GM12878 (cell line): ENCODE results near the gene MRPS16. TPM values are rescaled to one million over a fixed set of nuclear protein-coding genes. Genes with fewer than 3 reads are reported as not detected.
"Not testable (repeated sequence)": the region's sequence is repeated elsewhere in the genome, so short reads cannot be mapped to it uniquely, and the experiment has no call there.

Source experiments
- ATAC-seq: fragments of 200-7000 bp; cut with Tn5 transposase; 3 replicates; pipeline ENCODE4 v1.9.1; 2020; ENCODE audit warnings: mild to moderate bottlenecking, moderate library complexity
- BruUV-seq: library from RNA; stranded (reverse); fragments of 400-500 nt; replicated peaks from 2 replicates; lab custom pipeline; 2021; lab: Mats Ljungman, UMichigan
- CTCF ChIA-PET: fragments of 300-600 bp; sonication (Branson Sonifier 250); formaldehyde crosslinking; extraction: SDS; loops from one replicate; lab custom pipeline; 2021; ENCODE audit warnings: inconsistent platforms; lab: Yijun Ruan, JAX
- POLR2A ChIA-PET: fragments of 350-600 bp; formaldehyde crosslinking; extraction: SDS; loops from one replicate; lab custom pipeline; 2021; ENCODE audit warnings: inconsistent platforms; lab: Charles Lee
- RAD21 ChIA-PET: fragments of 300-600 bp; sonication (Branson Sonifier 250); formaldehyde crosslinking; loops from one replicate; lab custom pipeline; 2023; ENCODE audit warnings: antibody characterized with exemption; ENCODE audit not compliant: unreplicated experiment; lab: Charles Lee
- SMC1A ChIA-PET: fragments of 300-600 bp; sonication (Branson Sonifier 250); formaldehyde crosslinking; loops from one replicate; lab custom pipeline; 2023; ENCODE audit not compliant: unreplicated experiment, uncharacterized antibody; lab: Charles Lee
- DNase-seq: peaks from one replicate; pipeline ENCODE4 v3.0.0-alpha.2; 2011; ENCODE audit warnings: low read depth, low spot score
- FAIRE-seq: peaks from 3 replicates; lab custom pipeline; 2011; peaks lifted over from hg19 to GRCh38; lab: Jason Lieb, UNC
- H2AFZ ChIP-seq: 2 replicates; pipeline ENCODE4 v1.6.0; 2011; ENCODE audit warnings: low read depth, low read length, control low read depth; ENCODE audit not compliant: control insufficient read depth
- H3K27ac ChIP-seq: 2 replicates; pipeline ENCODE4 v1.5.1; 2011; ENCODE audit warnings: control low read depth; ENCODE audit not compliant: control insufficient read depth, insufficient read depth
- H3K27me3 ChIP-seq, 2 experiments: replicated peaks in 1 of 2; 2 replicates each; pipeline versions ENCODE4 v1.6.0 to v1.6.1; 2011; ENCODE audit warnings: low read length in 1 of 2; ENCODE audit not compliant: control insufficient read depth in 2 of 2, insufficient read depth in 2 of 2
- H3K36me3 ChIP-seq, 2 experiments: 2 replicates each; pipeline ENCODE4 v1.5.1; 2011; ENCODE audit warnings: low read length in 1 of 2; ENCODE audit not compliant: control insufficient read depth in 2 of 2, insufficient read depth in 2 of 2
- H3K4me1 ChIP-seq: 2 replicates; pipeline ENCODE4 v1.6.1; 2011; ENCODE audit warnings: mild to moderate bottlenecking, low read length, moderate library complexity, mixed read lengths; ENCODE audit not compliant: control insufficient read depth, insufficient read depth
- H3K4me2 ChIP-seq: 2 replicates; pipeline ENCODE4 v1.6.0; 2011; ENCODE audit warnings: control low read depth; ENCODE audit not compliant: control insufficient read depth, insufficient read depth
- H3K4me3 ChIP-seq: fragments of 200-600 bp; sonication (generic); 2 replicates; pipeline ENCODE4 v1.5.1; 2016
- H3K79me2 ChIP-seq: 2 replicates; pipeline ENCODE4 v1.6.0; 2011; ENCODE audit warnings: low read length; ENCODE audit not compliant: control insufficient read depth, insufficient read depth
- H3K9ac ChIP-seq: 2 replicates; pipeline ENCODE4 v1.8.0; 2011; ENCODE audit warnings: low read length, control low read depth, mixed read lengths; ENCODE audit not compliant: control insufficient read depth, insufficient read depth
- H3K9me3 ChIP-seq: replicated peaks from 3 replicates; pipeline ENCODE4 v1.5.1; 2011; ENCODE audit warnings: mild to moderate bottlenecking, low read length; ENCODE audit not compliant: control insufficient read depth, insufficient read depth
- H4K20me1 ChIP-seq: 2 replicates; pipeline ENCODE4 v1.6.0; 2011; ENCODE audit not compliant: control insufficient read depth, insufficient read depth
- CREB1 ChIP-seq: IDR thresholded peaks from 2 replicates; pipeline ENCODE4 v1.6.1; 2012; ENCODE audit warnings: low read depth, mild to moderate bottlenecking, inconsistent platforms
- CTCF ChIP-seq, 3 experiments: IDR thresholded peaks in 2 of 3; conservative IDR thresholded peaks in 1 of 3; 2 replicates each; pipeline ENCODE4 v1.5.1; 2011; ENCODE audit warnings: low read depth in 3 of 3, low read length in 3 of 3, mild to moderate bottlenecking in 3 of 3, control low read depth in 2 of 3, moderate library complexity in 2 of 3, inconsistent platforms in 1 of 3, mixed read lengths in 1 of 3; ENCODE audit not compliant: control insufficient read depth in 2 of 3, insufficient read depth in 1 of 3; ENCODE audit errors: extremely low read depth in 1 of 3
- KAT2A ChIP-seq: conservative IDR thresholded peaks from 2 replicates; pipeline ENCODE4 v1.6.1; 2011; ENCODE audit warnings: low read depth, low read length; ENCODE audit not compliant: control insufficient read depth
- NFYA ChIP-seq: IDR thresholded peaks from 2 replicates; pipeline ENCODE4 v1.6.1; 2011; ENCODE audit warnings: low read depth, mild to moderate bottlenecking, low read length, improper control_type of control experiment, borderline replicate concordance
- SIX5 ChIP-seq: IDR thresholded peaks from 2 replicates; pipeline ENCODE4 v1.6.1; 2011; ENCODE audit warnings: mild to moderate bottlenecking, low read depth, low read length, moderate library complexity; ENCODE audit not compliant: severe bottlenecking
- SRF ChIP-seq, 2 experiments: IDR thresholded peaks; 2 replicates each; pipeline ENCODE4 v1.6.1; 2011; ENCODE audit warnings: low read depth in 2 of 2, low read length in 2 of 2, mild to moderate bottlenecking in 1 of 2, moderate library complexity in 1 of 2
- WRNIP1 ChIP-seq: IDR thresholded peaks from 2 replicates; pipeline ENCODE4 v1.6.1; 2011; ENCODE audit warnings: low read depth, low read length, improper control_type of control experiment, borderline replicate concordance
- WGBS: methylation state at CpG from one replicate; pipeline ENCODE4 v1.1.6; 2016; ENCODE audit warnings: low lambda C conversion rate; ENCODE audit not compliant: insufficient replicate concordance, insufficient coverage; ENCODE audit errors: missing lambda C conversion rate; 5-methylcytosine and 5-hydroxymethylcytosine counted together
- in situ Hi-C: fragments of 300-500 bp; cut with MboI; formaldehyde crosslinking; loops from 9 replicates; pipeline ENCODE4 v1.14.3; 2018; ENCODE audit warnings: mixed read lengths
- intact Hi-C: fragments of 100-400 bp; cut with micrococcal nuclease; formaldehyde crosslinking; loops from one replicate; pipeline ENCODE4 v1.14.2; 2022; ENCODE audit not compliant: unreplicated experiment
- polyA plus RNA-seq, 11 experiments: library from polyadenylated mRNA; depleted of rRNA in 4 of 11; unstranded in 6 of 11; stranded (reverse) in 5 of 11; fragments of >200 nt; fragmentation: Nextera tagmentation in 4 of 11; fragmentation: Illumina TruSeq in 1 of 11; extraction: Ambion mirVana in 4 of 11; extraction: Trizol in 1 of 11; gene quantifications; 1 replicate in 1 of 11; 2 replicates in 10 of 11; pipeline versions ENCODE4 v1.2.1 to v1.2.3, GENCODE V29; 2011 to 2016; ENCODE audit warnings: inconsistent platforms in 2 of 11, missing spikeins in 2 of 11, low read depth in 1 of 11
- total RNA-seq, 4 experiments: library from RNA; depleted of rRNA in 3 of 4; stranded (reverse); fragments of >200 nt in 3 of 4; fragmentation: Illumina TruSeq in 1 of 4; extraction: Trizol in 1 of 4; gene quantifications; 2 replicates each; pipeline versions ENCODE4 v1.2.1 to v1.2.3, GENCODE V29; 2013 to 2021

MRPS16 gene
- total and polyA plus RNA-seq, 10 of the 15 experiments (the other 5 are each of a cell fraction or from before 2014, with no cell fraction given) = 43.4 to 285 (median 103) TPM

GRCh38 chr10:73258612-73259011, 6.2 kb upstream of the MRPS16 start:
- 84% methylated on average over 10 of the region's 10 CpGs for WGBS
- H3K4me3 ChIP-seq, FAIRE-seq, H3K36me3 ChIP-seq, H3K4me1 ChIP-seq, RAD21 ChIA-PET, H4K20me1 ChIP-seq, ATAC-seq, BruUV-seq, intact Hi-C loops, DNase-seq, H3K79me2 ChIP-seq, H3K27me3 ChIP-seq, H3K9me3 ChIP-seq, H2AFZ ChIP-seq, POLR2A ChIA-PET, H3K4me2 ChIP-seq, SMC1A ChIA-PET, H3K9ac ChIP-seq, H3K27ac ChIP-seq: not testable (repeated sequence)
- in situ Hi-C loops = loop anchor here (5.0 kb wide), 1 partner anchor 384 kb away; the partner anchor contains the start of gene MYOZ1
- CTCF ChIA-PET = interaction anchor here (3.1 kb wide), 1 partner anchor 385 kb away, joined by 8 read pairs; no protein-coding TSS in a partner anchor

GRCh38 chr10:73253225-73253555, 746 bp upstream of the MRPS16 start:
- FAIRE-seq (peak; percentile 65), ATAC-seq (peak; percentile 43), DNase-seq (no peak)
- peak overlapping the region; percentile 100 for H3K9ac ChIP-seq
- SMC1A ChIA-PET = interaction anchor here (1.0 to 1.3 kb wide), 3 partner anchors 8 to 83 kb away, joined by 3 to 5 read pairs (median 3); no protein-coding TSS in a partner anchor
- TF ChIP-seq CTCF (IDR thresholded peaks at IDR 0.05 in 2 of 3, conservative IDR thresholded peaks at IDR 0.05 in 1 of 3; ENCODE audit: control insufficient read depth in 2 of 3, extremely low read depth in 1 of 3, insufficient read depth in 1 of 3, low read depth in 3 of 3, low read length in 3 of 3) = 0 out of 6 replicates have a peak, but pooled peaks of 1 of the 3 experiments have one; percentile 8
- no peak for TF ChIP-seq NFYA
- TF ChIP-seq SRF (IDR thresholded peaks at IDR 0.05; ENCODE audit: low read depth in 2 of 2, low read length in 2 of 2) = no peak
- TF ChIP-seq KAT2A = no peak
- no peak for TF ChIP-seq SIX5
- TF ChIP-seq CREB1 = no peak
- no peak for TF ChIP-seq WRNIP1
- peak overlapping the region; percentile 93 for H3K4me3 ChIP-seq
- no TSS peak for BruUV-seq
- in situ Hi-C loops (no loop called here), intact Hi-C loops (loop anchor here (5.0 kb wide), 1 partner anchor 244 kb away; the partner anchor contains the start of gene PPP3CB)
- peak overlapping the region; percentile 94 for H3K4me2 ChIP-seq
- H3K27ac ChIP-seq = peak overlapping the region; percentile 97
- H3K79me2 ChIP-seq = peaks cover 50% of the 10 kb centered on the region
- H3K9me3 ChIP-seq = no peaks in the 10 kb centered on the region
- H4K20me1 ChIP-seq = no peaks in the 10 kb centered on the region
- POLR2A ChIA-PET = interaction anchor here (0.5 to 1.5 kb wide), 5 partner anchors 10 to 385 kb away, joined by 3 to 4 read pairs (median 3); no protein-coding TSS in a partner anchor
- CTCF ChIA-PET = interaction anchor here (0.6 to 4.7 kb wide), 4 partner anchors 10 to 177 kb away, joined by 3 to 14 read pairs (median 4); no protein-coding TSS in a partner anchor
- 1% methylated on average over 4 of the region's 4 CpGs for WGBS
- H3K4me1 ChIP-seq = peaks cover 9% of the 10 kb centered on the region
- no peaks in the 10 kb centered on the region for H3K27me3 ChIP-seq
- peaks cover 0 to 7% of the 10 kb centered on the region in 2 experiments; a peak in 2 of 4 replicates for H3K36me3 ChIP-seq
- RAD21 ChIA-PET = interaction anchor here (1.6 kb wide), 1 partner anchor 85 kb away, joined by 4 read pairs; no protein-coding TSS in a partner anchor
- H2AFZ ChIP-seq = peak overlapping the region; percentile 99
